ENCODE data around the gene AATK. TPM values are rescaled to one million over a fixed set of nuclear protein-coding genes. Genes with fewer than 3 reads are reported as not detected.
"Not testable (repeated sequence)": the region's sequence is repeated elsewhere in the genome, so short reads cannot be mapped to it uniquely, and the experiment has no call there.

AATK gene
- total RNA-seq, 1 donor from 2014 or later, result 0.70 TPM

DNA sequence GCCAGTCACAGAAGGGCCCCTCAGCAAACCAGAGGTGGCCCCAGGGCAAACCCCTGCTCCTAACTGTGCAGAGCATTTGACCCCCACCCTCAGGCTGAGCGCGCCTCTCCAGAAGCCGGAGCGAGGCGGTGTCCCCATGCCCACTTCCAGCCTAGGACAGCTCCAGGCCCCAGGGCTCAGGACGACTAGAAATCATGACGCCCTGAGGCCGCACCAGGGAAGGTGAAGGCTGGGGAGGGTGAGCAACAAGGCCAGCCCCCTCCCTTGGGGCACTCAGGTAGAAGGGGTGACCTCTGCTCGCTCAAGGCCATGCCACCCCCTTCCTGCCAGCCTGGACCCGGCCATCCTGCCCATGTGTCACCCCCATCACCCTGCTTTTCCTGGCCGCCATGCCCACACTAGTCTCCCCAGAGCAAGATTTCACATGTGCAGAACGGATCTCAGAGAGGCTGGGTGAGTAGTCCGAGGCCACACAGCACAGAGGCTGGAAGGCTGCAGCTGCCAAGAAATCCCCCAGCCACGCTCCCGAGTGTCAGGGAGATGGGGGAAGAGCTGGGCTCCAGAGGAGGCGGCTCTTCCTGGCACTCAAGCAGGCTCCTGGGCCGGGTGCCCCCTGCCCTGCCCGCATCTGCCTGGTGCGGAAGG, 2.8 kb downstream of the AATK start:
- DNase-seq (ENCODE audit: low spot score) (no peak), ATAC-seq (no peak)

DNA sequence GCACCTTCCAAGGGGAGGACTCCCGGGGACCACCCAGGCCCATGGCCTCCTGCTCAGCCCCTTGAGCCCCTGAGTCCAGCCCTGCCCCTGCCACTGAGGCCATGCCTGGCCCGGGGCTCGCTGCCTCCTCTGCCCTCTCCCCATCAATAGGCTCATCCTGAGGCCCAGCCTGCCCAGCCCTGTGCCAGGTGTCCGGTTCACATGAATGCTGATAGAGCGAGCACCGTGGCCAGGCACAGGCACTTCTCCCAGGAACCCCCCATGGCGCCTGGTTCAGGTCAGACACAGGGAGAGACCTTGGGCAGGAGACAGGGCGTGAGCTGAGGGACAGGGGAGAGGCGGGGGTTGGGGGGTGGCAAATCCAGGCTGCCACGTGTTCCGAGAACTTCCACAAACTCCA, 3.5 kb downstream of the AATK start:
- no peak for DNase-seq (ENCODE audit: low spot score)
- ATAC-seq, result no peak

DNA sequence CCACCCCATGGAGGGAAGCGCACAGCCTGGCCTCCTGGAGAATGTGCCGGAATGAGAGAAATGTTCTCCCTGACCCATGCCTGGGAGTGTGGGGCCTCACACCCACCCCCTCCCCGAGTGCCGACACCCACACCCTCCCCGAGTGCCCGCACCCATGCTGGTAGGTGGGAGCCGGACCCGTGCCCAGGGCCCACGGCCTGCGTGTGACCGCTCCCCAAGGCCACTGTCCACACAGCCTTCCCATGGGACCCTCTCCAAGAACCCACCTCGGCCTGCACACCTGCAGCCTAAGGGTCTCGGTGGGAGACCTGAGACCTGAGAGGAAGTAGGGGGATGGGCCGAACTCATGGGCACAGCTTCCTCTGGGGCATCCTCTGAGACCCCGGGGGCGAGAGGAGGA, 4.0 kb downstream of the AATK start:
- ATAC-seq (no peak), DNase-seq (ENCODE audit: low spot score) (no peak)

DNA sequence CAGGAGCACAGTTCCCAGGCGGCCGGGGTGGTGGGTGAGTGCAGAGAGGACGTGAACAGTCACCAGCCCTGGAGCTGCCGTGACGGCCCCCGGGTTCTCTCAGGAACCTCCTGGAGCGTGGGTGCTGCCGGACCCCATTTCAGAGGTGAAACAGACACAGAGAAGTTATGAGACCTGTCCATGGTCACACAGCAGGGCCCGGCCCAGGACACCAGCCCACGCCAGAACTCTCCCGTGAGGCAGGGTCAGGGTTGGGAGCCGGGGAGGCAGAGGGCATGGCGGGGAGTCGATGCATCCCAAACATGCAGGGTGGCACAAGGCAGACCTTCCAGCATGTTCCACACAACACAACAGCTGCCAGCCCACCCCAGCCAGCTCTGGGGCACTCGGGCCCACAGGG, 4.5 kb downstream of the AATK start:
- ATAC-seq (no peak), DNase-seq (ENCODE audit: low spot score) (no peak)

DNA sequence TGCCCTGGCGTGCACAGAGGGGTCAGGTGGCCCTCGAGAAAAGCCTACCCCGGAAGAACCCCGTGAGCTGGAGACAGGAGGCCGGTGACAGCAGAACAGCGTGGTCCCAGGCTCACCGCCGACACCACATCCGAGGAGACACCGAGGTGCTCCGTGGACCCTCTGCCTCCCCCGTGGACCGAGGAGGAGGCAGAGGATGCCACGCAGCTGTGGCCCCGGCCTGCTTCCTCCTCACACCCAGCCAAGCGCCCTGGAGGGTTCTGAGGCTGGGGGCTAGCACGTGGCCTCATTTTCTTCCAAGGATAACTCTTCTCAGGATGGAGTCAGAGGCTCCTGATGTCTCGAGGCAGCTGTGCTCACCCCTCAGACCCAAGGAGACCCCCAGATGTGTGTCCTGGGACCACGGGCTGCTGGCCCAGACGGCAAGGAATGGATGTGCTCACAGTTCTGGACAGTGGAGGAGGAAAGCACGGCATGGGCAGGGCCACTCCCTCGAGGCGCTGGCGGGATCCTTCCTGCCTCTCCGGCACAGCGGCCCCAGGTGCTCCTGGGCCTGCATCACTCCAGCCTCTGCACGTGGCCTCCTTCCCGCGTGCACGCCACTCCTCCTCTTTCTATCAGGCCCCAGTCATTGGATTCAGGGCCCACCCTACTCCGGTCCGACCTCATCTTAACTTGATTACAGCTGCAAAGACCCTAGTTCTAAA, 5.1 kb downstream of the AATK start:
- DNase-seq (ENCODE audit: low spot score), result no peak
- no peak for ATAC-seq

DNA sequence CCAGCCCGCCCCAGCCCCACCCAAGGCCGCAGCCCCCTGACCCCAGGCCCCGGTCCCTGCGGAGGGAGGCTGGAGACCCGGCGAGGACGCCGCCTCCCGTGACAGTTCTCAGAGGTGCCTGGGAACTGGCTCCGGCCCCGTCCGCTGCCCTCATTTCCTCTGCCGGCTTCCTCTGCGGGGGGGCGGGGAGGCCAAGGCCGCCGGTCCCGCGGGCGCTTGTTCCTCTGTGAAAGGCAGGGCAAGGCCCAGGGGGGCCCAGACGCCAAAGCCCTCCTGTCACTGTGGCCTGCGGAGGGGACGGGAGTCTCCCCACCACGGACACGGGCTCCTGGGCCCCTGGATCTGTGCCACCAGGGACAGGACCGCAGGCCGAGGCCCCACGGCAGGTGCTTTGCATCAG, 5.7 kb downstream of the AATK start:
- ATAC-seq (peak; percentile 30), DNase-seq (ENCODE audit: low spot score) (no peak)

DNA sequence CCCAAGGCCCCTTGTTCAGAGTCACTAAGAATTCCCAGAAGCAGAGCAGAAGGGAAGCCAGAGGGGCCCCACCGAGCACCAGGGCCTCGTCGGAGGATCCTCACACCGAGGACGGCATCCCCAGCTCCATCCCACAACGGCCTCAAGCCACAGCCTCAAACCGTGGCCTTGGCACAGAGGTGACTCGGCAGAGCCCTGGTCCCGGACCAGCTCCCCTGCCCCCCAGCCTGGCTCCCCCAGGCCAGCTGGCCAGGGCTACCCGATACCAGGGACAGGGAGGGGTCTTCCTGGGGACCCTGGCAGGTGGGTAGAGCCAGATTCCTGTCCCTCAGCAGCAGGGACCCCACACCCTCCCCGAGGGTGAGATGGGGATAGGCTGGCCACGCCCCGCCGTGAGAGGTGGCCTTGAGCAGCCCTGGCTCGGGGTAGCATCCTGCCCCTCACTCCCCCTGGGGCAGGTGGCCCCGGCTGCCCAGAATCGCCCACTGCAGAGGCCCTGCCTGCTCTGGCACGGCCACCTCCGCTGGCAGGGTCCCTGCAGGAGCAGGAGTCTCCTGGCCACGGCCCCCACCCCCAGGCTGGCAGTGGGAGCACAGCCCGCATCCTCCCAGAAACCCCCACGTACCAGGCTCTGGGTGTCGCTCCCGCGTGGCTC, 6.3 kb downstream of the AATK start:
- DNase-seq (ENCODE audit: low spot score) (no peak), ATAC-seq (no peak)

DNA sequence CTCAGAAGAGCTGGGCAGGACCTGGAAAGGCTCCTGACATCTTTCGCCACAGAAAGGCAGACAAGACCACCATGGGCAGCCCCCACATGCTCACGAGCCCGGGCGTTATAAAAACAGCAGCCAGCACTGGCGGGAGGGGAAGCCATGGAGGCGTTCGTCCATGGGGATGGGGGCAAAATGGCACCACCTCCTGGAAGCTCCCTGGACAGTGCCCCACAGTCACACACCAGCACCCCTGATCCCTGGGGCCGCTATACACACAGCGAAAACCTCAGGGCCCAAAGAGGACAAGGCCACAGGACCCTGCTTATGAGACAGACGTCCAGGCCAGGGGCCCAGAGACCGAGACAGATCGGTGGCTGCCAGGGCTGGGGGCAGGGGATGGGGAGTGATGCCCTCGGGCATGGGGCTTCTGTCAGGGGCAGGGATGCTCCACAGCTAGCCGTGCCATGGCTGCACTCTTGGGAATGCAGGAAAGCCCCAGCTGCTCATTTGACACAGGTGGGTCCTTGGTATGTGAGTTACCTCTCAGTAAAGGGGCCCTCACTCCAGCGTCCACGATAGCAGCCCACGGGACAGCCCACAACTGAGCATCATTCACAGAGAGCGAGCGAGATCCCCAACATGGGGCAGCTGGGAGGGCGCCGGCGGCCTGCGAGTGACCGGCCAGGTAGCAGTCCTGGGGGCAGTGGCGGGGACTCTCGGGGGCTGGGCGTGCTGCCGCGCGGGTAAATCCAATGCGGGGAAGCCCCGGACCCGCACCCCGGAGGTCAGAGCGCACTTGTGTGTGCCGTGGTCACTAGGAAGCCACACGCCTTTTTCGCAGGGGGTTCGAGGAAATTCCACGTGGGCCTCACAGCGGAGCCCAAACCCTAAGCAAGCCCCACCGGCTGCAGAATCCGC, 7.1 kb downstream of the AATK start:
- ATAC-seq (no peak), DNase-seq (ENCODE audit: low spot score) (no peak)

DNA sequence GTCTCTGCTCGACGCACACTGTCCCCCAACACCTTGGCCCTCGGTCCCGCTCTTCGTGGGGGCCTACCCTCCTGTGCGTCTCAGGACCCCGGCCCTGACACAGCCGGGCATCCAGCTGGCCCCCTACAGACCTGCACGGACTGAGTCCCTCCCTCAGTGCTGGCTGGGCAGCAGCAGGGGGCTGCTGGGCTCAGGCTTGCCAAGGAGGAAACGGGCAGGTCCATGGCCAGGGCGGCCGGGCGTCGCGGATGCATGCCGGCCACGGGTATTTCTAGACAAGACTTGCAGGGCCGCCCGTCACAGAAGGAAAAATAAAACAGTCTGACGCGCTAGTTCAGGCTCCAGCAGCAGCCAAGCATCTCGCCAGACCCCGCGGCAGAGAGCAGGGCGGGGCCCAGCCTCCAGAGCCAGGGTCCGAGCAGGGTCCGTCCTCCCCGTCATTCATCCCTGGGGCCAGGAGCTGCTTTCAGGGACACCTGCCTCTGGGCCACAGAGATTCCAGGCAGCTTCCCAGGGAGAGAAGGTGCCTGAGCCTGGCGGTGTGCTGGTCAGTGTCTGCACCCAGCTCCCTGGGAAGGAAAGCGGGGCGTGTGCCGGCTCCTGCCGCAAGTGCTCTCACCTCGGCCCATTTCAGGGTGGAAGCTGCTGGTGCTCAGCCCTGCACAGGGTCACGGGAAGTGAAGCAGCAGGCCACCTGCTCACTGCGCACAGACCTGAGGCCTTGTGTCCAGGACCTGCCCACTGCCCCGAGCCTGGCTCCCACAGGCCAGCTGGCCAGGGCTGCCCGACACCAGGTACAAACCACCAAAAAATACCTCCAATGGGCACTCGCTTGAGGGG, 8.0 kb downstream of the AATK start:
- ATAC-seq (no peak), DNase-seq (ENCODE audit: low spot score) (no peak)

DNA sequence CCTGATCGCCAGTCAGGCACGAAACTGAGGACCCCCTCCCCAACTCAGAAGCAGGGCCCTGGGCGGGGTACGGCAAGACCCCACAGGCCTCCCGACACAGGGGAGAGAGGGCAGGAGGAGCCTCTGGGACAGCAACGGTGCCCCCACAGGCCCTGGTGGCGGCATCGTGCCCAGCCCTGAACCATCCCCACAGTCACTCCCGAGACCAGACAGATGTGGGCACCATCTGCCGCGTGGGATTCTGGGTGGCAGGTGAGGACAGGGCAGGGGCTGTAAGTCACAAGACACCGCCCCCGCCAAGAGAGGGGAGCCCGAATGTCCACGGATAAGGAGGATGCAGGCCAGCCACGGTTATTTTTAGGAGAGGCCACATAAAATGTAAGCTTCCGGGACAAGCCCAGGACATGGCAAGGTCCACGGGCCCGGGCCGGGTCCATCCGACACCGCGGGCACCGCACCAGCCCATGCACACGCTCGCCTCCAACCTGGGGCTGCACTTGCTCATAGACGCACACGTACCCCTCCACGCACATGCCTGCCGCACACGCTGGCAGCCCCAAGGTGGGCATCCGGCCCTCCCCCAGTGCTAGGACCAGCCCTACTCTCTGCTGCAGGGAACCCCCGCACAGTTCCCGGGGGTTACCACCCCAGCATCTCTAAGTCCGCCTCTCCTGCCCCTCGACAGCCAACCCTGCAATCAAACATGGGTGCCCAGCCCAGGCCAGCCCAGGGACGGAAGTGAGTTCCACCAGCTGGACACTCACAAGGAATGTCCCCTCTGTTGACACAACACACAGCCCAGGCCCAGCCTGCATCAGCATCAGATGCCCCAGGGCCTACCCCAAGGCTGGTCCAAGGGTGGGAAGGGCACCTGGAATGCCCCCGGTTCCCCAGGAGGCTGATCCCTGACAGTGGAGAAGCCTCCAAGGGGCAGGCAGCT, 8.9 kb downstream of the AATK start:
- no peak for ATAC-seq
- DNase-seq (ENCODE audit: low spot score), result no peak

DNA sequence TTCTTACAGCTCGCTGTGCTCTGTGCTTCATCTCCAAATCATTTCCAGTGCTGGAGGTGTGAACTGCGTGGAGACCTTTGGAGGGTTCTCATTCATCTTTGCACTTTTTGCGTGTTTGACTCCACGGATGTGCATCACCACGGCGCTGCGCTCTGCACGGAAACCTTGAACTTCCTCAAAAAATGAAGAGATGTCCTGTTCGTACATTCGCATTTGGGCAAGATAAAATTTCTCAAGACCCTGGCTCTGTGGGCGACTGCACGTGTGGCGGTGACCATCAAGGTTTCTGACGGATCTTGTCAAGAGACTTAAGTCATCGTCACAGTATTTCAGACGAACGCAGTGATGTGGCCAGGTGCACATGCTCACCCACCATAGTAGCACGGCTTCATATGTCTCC, 11.1 kb downstream of the AATK start:
- DNase-seq (ENCODE audit: low spot score) (no peak), ATAC-seq (no peak)

DNA sequence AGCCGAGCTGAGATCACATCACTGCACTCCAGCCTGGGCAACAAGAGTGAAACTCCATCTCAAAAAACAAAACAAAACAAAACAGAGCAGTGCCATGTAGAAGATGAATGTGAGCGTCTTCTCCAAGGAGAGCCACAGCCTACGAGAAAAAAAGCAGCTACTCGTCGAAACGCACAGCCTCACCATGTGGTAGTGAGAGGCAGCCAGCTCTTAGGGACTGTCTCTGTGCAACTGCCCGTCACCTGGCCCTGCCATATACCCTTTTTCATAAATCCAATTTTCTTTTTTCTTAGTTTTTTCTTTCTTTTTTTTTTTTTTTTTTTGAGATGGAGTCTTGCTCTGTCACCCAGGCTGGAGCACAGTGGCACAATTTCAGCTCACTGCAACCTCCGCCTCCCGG, 12.0 kb downstream of the AATK start:
- DNase-seq (ENCODE audit: low spot score); ATAC-seq: not testable (repeated sequence)

DNA sequence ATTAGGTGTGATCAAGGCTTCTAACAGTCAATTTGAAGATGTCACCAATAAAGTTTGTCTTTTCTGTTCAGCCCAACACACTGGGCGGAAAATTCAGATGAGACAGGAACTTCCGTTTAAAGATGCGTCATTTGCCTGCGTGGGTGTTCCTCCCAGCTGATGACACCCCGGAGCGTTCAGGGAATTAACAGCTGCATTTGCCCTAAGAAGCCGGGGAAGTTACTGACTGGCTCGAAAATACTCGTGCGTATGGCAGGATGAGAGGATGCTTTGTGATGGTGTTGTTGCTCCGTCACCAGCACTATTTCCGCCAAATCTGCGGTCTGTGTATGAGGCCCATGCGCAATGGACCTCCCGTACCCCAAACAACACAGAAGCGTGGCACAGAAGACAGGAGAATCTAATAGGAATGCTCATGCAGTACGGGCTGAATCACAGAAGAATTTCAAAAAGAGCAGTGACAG, 12.6 kb downstream of the AATK start:
- ATAC-seq, result no peak

DNA sequence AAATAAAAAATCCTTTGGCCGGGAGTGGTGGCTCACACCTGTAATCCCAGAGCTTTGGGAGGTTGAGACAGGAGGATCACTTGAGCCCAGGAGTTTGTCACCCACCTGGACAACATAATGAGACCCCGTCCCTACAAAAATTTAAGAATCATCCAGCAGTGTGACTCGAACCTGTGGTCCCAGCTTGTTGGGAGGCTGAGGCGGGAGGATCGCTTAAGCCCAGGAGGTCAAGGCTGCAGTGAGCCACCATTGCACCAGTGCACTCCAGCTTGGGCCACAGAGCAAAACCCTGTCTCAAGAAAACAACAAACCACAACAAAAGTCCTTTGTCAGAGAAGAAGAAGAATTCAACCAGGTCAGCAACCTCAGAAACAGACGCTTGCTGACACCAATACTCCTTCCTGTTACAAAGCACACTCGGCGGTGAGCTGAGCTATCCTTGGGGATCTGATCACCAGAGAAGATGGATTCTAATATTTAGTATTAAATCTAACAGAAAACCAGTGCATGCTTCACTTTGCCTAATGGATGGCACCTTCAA, 13.7 kb downstream of the AATK start:
- ATAC-seq (no peak), DNase-seq (ENCODE audit: low spot score) (no peak)

More for the DNA sequence above, 12.6 kb downstream of the AATK start:
- no peak for DNase-seq (ENCODE audit: low spot score)

DNA sequence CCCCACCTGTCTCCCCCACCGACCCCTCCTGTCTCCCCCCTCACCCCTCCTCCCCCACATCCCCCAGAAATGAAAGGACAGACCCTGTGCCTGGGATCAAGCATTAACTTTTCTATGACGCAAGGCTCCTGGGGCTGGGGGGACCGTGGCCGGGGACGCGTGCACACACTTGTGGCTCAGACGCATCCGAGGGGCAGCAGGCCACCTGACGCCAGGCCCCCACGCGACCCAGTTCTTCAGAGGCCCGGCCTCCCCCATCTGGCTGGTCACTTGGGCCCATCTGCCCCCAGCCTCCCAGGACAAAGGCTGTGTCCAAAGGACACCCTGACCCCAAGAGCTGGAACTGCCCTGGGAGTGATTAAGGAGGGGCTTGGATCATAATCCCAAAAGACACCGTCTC, 14.7 kb downstream of the AATK start:
- ATAC-seq, result no peak
- DNase-seq (ENCODE audit: low spot score), result no peak

DNA sequence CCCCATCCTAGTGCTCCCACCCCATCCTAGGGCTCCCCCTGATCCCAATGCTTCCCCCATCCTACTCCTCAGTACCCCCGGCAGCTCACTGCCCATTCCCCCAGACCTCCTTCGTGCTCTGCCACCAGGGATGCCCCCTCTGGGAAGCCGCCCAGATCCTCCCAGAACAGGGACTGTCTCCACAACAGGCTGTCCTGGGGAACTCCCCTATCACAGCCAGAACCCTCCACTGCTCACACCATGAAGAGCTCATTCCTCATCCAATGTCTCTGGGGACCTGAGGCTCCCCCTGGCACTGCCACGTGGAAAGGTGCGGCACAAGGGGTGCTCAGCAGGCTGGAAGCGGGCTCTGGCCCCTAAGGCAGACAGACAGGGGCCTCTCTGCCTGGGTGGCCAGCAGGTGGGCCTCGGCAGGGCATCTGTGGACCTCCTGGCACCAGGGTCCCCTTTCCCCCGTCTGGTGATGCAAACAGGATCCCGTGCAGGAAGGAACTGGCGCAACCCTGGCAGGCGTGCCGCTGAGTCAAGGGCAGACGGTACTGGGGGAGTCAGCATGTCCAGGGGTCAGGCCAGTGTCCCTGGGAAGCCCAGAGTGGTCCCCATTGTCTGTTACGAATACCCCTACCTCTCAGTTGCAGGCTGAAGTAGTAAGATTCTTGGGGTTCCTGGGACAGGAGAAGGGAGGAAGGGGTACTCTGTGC, 15.5 kb downstream of the AATK start:
- DNase-seq (ENCODE audit: low spot score), result no peak

DNA sequence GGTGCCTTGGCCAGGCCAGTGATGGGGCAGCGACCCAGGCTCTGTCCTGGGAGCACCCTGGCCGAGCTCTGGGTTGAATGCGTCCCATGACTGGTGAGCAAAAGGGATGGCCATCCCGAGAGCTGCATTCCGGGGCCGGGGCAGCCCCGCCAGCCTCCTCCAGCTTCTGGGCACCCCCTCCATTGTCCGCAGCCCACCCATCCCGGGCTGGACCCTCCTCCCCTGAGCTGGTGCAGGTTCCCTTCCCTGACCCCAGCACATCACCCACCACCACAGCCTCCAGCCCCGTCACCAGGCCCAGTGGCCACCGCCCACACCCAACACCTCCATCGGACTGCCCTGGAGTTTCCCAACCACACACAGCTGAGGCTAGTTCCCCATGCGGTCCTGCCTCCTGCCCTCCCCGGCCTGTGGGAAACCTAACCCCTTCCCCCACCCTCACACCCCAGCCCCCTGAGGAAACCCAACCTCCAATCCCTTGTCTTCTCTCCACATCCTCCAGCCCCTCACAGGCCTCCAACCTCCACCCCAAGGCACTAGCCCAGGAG, 17.0 kb downstream of the AATK start:
- DNase-seq (ENCODE audit: low spot score) (no peak), ATAC-seq (peak; percentile 23)

More for the DNA sequence above, 15.5 kb downstream of the AATK start:
- ATAC-seq, result peak; percentile 38

DNA sequence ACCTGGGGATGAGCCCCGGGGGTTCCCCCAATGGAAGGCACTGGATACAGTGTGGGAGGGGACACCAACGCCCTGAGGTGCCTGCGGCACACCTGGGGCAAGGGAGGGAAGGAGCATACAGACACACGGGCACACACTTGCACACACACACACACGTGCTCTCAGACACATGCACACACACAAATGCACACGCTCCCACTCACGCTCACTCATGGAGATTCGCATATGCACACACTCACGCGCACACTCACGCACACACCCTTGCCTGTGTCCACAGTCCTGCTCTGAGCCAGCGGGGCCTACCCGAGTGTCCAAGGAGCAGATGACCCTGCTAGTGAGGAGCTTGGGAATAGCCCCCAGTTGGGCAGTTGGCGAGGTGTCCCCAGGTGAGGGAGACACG, 17.4 kb downstream of the AATK start:
- ATAC-seq, result no peak

More for the DNA sequence above, 17.4 kb downstream of the AATK start:
- no peak for DNase-seq (ENCODE audit: low spot score)
